AG09309 (cell line): ENCODE measurements around the gene TEPSIN.

Experiments used
- DNase-seq: peaks from one replicate; pipeline ENCODE4 v3.0.0-alpha.2; 2010; ENCODE audit warnings: low read depth
- H3K4me3 ChIP-seq: 2 replicates; pipeline ENCODE4 v1.5.1; 2011; ENCODE audit warnings: mild to moderate bottlenecking, low read depth, low read length, moderate library complexity; ENCODE audit not compliant: control insufficient read depth
- TF ChIP-seq, protein P1 (sequence below): IDR thresholded peaks from 2 replicates; pipeline ENCODE4 v1.5.1; 2011; ENCODE audit warnings: mild to moderate bottlenecking, low read depth, low read length, inconsistent platforms; ENCODE audit not compliant: insufficient read depth, control insufficient read depth; ENCODE audit errors: missing control alignments

The TEPSIN gene

DNA sequence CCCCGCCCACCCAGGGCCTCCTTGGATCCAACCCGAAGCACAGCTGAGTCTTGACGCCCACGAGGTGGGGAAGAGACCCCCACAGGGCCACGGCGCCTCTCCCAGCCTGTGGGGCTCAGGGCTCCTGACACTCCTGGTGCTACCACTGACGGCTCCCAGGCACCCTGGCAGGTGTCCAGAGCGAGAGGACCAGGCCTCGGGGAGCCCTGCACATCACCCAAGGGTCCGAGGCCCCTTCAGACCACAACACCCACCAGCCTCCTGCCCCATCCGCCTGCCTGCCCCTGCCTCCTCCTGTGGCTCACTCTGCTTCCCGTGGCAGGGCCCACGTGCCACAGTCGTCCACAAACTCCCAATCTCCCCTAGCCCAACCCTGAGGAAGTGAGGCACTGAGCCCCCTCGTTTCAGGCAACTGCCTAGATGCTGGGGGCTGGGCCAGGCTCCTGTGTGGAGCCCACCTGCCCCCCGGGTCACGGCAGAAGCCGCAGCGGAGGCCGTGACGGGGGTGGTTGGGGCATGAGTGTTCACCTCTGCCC, 44.6 kb downstream of the TEPSIN start:
- no peak overlapping the region for H3K4me3 ChIP-seq
- no peak for DNase-seq
- TF ChIP-seq, protein P1, sequence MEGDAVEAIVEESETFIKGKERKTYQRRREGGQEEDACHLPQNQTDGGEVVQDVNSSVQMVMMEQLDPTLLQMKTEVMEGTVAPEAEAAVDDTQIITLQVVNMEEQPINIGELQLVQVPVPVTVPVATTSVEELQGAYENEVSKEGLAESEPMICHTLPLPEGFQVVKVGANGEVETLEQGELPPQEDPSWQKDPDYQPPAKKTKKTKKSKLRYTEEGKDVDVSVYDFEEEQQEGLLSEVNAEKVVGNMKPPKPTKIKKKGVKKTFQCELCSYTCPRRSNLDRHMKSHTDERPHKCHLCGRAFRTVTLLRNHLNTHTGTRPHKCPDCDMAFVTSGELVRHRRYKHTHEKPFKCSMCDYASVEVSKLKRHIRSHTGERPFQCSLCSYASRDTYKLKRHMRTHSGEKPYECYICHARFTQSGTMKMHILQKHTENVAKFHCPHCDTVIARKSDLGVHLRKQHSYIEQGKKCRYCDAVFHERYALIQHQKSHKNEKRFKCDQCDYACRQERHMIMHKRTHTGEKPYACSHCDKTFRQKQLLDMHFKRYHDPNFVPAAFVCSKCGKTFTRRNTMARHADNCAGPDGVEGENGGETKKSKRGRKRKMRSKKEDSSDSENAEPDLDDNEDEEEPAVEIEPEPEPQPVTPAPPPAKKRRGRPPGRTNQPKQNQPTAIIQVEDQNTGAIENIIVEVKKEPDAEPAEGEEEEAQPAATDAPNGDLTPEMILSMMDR = no peak

DNA sequence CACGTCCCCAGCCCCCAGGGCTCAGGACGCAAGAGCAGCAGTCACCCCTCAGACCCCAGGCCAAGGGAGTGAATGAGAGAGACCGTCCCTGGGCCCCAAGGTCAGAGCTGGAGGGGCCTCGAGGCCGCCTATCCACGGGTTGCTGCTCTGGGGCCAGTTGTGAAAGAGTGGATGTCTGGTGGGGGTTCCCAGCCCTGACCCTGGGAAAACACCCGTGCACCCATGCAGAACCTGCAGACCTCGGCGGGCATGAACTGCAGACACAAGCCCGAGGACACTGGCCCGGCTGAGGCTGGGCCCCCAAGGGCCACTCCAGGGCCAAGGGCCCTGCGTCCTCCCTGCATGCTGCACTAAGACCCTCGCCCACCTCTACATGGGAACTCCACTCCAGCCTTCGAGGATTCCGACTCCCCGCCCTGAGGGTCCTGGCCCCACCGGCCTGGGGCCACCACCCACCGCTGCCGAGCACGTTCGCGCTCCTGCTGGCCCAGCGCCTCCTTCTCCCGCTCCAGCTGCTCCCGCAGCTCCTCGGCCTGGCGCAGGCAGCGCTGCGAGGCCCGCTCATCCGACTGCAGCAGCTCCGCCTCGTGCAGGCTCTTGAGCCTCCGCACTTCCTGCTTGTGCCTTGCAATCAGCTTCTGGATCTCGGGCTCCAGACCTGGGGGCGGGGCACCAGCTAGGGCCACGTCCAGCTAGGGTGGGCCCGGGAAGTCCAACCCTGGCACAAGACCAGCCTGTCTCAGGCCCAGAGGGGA, 45.2 kb downstream of the TEPSIN start:
- H3K4me3 ChIP-seq = no peak overlapping the region
- no peak for DNase-seq
- TF ChIP-seq, protein P1 = no peak

GRCh38 chr17:81193051-81193410, 45.8 kb downstream of the TEPSIN start:
- TF ChIP-seq, protein P1 = no peak
- H3K4me3 ChIP-seq = no peak overlapping the region

GRCh38 chr17:81192386-81193050, 46.3 kb downstream of the TEPSIN start:
- no peak overlapping the region for H3K4me3 ChIP-seq
- TF ChIP-seq, protein P1 = no peak
- DNase-seq = no peak

More at GRCh38 chr17:81193051-81193410, 45.8 kb downstream of the TEPSIN start:
- no peak for DNase-seq

GRCh38 chr17:81191646-81192045, 47.2 kb downstream of the TEPSIN start:
- TF ChIP-seq, protein P1 = no peak
- no peak for DNase-seq
- no peak overlapping the region for H3K4me3 ChIP-seq

- DNase-seq = no peak
- TF ChIP-seq, protein P1 = no peak
- no peak overlapping the region for H3K4me3 ChIP-seq
These were observed 47.7 kb downstream of the TEPSIN start for GRCh38 chr17:81191116-81191515.
